Hepatocyte (in vitro differentiated cells): Measurements from ENCODE around the gene RAB3A. TPM values are rescaled to one million over a fixed set of nuclear protein-coding genes. Genes with fewer than 3 reads are reported as not detected.

Experiments used
- DNase-seq: peaks from one replicate; pipeline ENCODE4 v3.0.0-alpha.2; 2016; ENCODE audit warnings: low spot score
- H2AFZ ChIP-seq: fragments of 200-600 bp; sonication (generic); 2 replicates; pipeline ENCODE4 v1.6.0; 2016; ENCODE audit warnings: antibody characterized with exemption, mild to moderate bottlenecking
- H3K27ac ChIP-seq: fragments of 200-600 bp; sonication (generic); 2 replicates; pipeline ENCODE4 v1.5.1; 2016; ENCODE audit warnings: mild to moderate bottlenecking
- H3K27me3 ChIP-seq: fragments of 200-600 bp; sonication (generic); 2 replicates; pipeline ENCODE4 v1.6.1; 2016
- H3K36me3 ChIP-seq: fragments of 200-600 bp; sonication (generic); replicated peaks from 2 replicates; pipeline ENCODE4 v1.5.1; 2016; ENCODE audit warnings: low read depth; ENCODE audit not compliant: insufficient read depth
- H3K4me1 ChIP-seq: fragments of 200-600 bp; sonication (generic); 2 replicates; pipeline ENCODE4 v1.5.1; 2016; ENCODE audit warnings: mild to moderate bottlenecking, moderate library complexity; ENCODE audit not compliant: insufficient read depth
- H3K4me2 ChIP-seq: fragments of 200-600 bp; sonication (generic); 2 replicates; pipeline ENCODE4 v1.6.0; 2016
- H3K4me3 ChIP-seq: fragments of 200-600 bp; sonication (generic); 2 replicates; pipeline ENCODE4 v1.5.1; 2016; ENCODE audit warnings: mild to moderate bottlenecking
- H3K79me2 ChIP-seq: fragments of 200-600 bp; sonication (generic); 2 replicates; pipeline ENCODE4 v1.6.0; 2017; ENCODE audit warnings: mild to moderate bottlenecking
- H3K9me2 ChIP-seq: fragments of 200-600 bp; sonication (generic); replicated peaks from 2 replicates; pipeline ENCODE4 v1.6.0; 2017; ENCODE audit warnings: mild to moderate bottlenecking; ENCODE audit not compliant: insufficient read depth
- H3K9me3 ChIP-seq: fragments of 200-600 bp; sonication (generic); 2 replicates; pipeline ENCODE4 v1.5.1; 2016; ENCODE audit warnings: low read depth, mild to moderate bottlenecking
- H4K20me1 ChIP-seq: fragments of 200-600 bp; sonication (generic); 2 replicates; pipeline ENCODE4 v1.6.0; 2016; ENCODE audit warnings: mild to moderate bottlenecking; ENCODE audit not compliant: insufficient read depth, poor library complexity, severe bottlenecking
- EZH2 ChIP-seq: fragments of 200-600 bp; sonication (generic); IDR thresholded peaks from 2 replicates; pipeline ENCODE4 v1.6.1; 2016; ENCODE audit warnings: antibody characterized with exemption, mild to moderate bottlenecking, borderline replicate concordance
- EZH2phosphoT487 ChIP-seq: fragments of 200-600 bp; sonication (generic); IDR thresholded peaks from one replicate; pipeline ENCODE4 v1.6.1; 2018; ENCODE audit warnings: antibody characterized with exemption, mild to moderate bottlenecking, low read depth, moderate library complexity; ENCODE audit not compliant: unreplicated experiment, severe bottlenecking
- WGBS: methylation state at CpG from one replicate; pipeline ENCODE4 v1.1.6; 2016; ENCODE audit warnings: low lambda C conversion rate; ENCODE audit errors: missing lambda C conversion rate; 5-methylcytosine and 5-hydroxymethylcytosine counted together
- polyA plus RNA-seq: library from polyadenylated mRNA; unstranded; fragments of >200 nt; fragmentation: Nextera tagmentation; extraction: Ambion mirVana; gene quantifications from 2 replicates; pipeline ENCODE4 v1.2.1, GENCODE V29; 2016
- total RNA-seq: library from RNA; depleted of rRNA; stranded (reverse); fragments of >200 nt; gene quantifications from 2 replicates; pipeline ENCODE4 v1.2.3, GENCODE V29; 2014
- TF ChIP-seq, protein P1 (sequence below): fragments of 200-600 bp; sonication (generic); IDR thresholded peaks from 2 replicates; pipeline ENCODE4 v1.5.1; 2016; ENCODE audit warnings: antibody characterized with exemption, mild to moderate bottlenecking; ENCODE audit not compliant: poor library complexity

Gene RAB3A
- total and polyA plus RNA-seq, 2 experiments from 2014 or later, result 2.2 to 2.6 TPM

DNA sequence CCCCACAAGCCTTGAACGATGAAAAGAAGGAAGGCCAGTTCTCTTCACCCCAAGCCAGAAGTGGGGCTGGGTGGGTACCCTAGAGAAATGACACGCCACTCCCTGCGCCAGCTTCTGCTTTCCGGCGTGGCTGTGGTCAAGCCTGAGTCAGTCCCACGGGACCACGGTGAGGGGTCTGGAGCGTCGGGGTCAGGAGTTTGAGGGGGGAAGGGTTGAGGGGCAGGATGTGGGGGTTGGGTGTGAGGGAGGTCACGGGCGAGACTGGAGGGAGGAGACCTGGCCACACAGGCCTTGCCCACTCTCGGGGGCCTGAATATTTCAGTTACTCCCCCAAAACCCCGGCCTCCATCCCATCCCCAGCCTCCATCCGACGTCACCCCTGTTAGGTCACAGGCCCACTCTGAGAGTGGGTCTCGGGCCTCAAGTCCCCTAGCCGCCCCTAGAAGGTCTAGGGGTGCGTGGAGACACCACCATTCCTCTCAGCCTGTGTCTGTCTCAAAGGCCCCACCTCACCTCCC, 30.7 kb downstream of the RAB3A start:
- H3K27me3 ChIP-seq, result no peaks in the 10 kb centered on the region
- no peaks in the 10 kb centered on the region for H3K9me2 ChIP-seq
- peaks cover 6% of the 10 kb centered on the region for H3K4me1 ChIP-seq
- no peaks in the 10 kb centered on the region for H3K9me3 ChIP-seq
- TF ChIP-seq EZH2phosphoT487, result no peak
- no peak for TF ChIP-seq EZH2
- TF ChIP-seq, protein P1, sequence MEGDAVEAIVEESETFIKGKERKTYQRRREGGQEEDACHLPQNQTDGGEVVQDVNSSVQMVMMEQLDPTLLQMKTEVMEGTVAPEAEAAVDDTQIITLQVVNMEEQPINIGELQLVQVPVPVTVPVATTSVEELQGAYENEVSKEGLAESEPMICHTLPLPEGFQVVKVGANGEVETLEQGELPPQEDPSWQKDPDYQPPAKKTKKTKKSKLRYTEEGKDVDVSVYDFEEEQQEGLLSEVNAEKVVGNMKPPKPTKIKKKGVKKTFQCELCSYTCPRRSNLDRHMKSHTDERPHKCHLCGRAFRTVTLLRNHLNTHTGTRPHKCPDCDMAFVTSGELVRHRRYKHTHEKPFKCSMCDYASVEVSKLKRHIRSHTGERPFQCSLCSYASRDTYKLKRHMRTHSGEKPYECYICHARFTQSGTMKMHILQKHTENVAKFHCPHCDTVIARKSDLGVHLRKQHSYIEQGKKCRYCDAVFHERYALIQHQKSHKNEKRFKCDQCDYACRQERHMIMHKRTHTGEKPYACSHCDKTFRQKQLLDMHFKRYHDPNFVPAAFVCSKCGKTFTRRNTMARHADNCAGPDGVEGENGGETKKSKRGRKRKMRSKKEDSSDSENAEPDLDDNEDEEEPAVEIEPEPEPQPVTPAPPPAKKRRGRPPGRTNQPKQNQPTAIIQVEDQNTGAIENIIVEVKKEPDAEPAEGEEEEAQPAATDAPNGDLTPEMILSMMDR, result no peak
- H3K79me2 ChIP-seq, result no peaks in the 10 kb centered on the region
- no peaks in the 10 kb centered on the region for H4K20me1 ChIP-seq
- H3K4me2 ChIP-seq, result peak overlapping the region; percentile 88
- H2AFZ ChIP-seq, result no peak overlapping the region
- no peaks in the 10 kb centered on the region for H3K36me3 ChIP-seq
- WGBS, result 80% methylated on average over 12 of the region's 18 CpGs
- H3K27ac ChIP-seq, result peak overlapping the region; percentile 31
- H3K4me3 ChIP-seq, result no peak overlapping the region
- no peak for DNase-seq

DNA sequence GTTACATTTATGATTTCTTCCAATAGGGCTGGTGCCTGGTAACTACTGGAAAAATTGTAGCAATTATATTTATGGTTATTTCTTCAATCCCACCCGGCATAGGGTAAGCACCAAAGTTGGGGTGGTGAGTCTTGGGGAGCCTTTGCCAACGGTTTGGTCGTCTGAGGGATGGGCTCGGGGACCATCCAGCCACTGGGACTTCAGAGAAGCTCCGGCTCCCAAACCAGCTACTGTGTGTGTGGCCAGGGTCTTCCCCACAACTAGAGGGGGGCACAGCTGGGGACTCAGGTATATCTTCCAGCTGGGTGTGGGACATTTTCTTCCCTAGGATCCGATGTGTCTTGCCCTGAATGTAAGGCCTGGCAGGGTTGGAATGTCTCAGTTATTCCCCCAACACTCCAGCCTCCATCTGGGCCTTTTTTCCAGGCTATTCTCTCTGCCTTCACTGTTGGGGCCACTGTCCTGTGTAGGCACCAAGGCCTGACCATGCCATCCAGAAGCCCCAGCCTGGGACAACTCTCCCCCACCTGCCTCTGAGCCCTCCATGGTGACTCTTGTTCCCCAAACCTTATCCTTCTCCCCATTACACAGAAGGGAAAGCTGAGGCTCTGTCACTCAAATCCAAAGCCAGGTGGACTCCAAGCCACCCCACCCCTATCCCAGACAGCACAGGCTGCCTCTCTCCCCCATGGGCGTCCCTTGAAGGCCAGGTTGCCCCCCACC, 31.4 kb downstream of the RAB3A start:
- no peaks in the 10 kb centered on the region for H3K36me3 ChIP-seq
- WGBS, result 91% methylated on average over 6 of the region's 7 CpGs
- no peaks in the 10 kb centered on the region for H3K79me2 ChIP-seq

DNA sequence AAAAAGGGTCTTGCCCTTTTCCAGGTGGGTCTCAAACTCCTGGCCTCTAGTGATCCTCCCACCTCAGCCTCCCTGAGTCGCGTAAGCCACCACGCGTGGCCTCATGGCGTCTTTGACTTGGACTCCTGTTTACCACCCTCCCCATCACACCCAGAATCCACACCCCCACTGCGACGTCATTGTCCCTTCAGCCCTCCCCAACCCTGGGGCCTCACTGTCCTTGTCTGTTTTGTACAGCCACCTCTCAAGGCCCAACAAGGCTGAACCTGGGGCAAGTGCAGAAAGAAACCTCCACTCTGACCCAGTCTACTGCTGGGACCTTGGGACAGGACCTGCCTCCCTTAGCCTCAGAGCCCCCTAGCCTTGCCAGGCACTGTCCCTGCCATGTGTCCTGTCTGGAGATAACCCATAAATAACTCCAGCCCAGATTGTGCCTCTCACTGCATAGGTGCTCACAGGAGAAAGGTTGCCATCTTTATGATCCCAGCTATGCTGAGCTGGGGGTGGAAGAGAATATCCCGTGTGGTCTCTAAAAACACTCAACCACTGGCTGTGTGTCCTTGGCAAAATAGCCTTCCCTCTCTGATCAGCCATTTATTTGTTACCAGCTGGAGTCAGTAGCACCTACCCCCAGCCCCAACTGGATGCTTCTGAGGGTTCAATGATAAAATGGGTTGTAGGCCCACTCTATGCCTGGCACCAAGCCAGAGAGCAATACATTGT, 32.1 kb downstream of the RAB3A start:
- Histone ChIP-seq H3K27me3 (no peaks in the 10 kb centered on the region), H3K4me2 (no peak overlapping the region), H4K20me1 (no peaks in the 10 kb centered on the region), H3K79me2 (no peaks in the 10 kb centered on the region), H2AFZ (no peak overlapping the region), H3K9me3 (no peaks in the 10 kb centered on the region), H3K27ac (no peak overlapping the region), H3K9me2 (no peaks in the 10 kb centered on the region), H3K4me1 (peaks cover 6% of the 10 kb centered on the region), H3K36me3 (no peaks in the 10 kb centered on the region), H3K4me3 (no peak overlapping the region)
- TF ChIP-seq EZH2 (no peak), EZH2phosphoT487 (no peak)
- TF ChIP-seq, protein P1, result no peak
- 92% methylated on average over 8 of the region's 8 CpGs for WGBS
- no peak for DNase-seq

More for the DNA sequence above, 31.4 kb downstream of the RAB3A start:
- TF ChIP-seq EZH2phosphoT487 (no peak), EZH2 (no peak)
- TF ChIP-seq, protein P1, result no peak
- no peak overlapping the region for H3K4me2 ChIP-seq
- peak overlapping the region; percentile 31 for H3K27ac ChIP-seq
- H4K20me1 ChIP-seq, result no peaks in the 10 kb centered on the region
- H3K4me1 ChIP-seq, result peaks cover 6% of the 10 kb centered on the region
- no peak overlapping the region for H2AFZ ChIP-seq
- no peak for DNase-seq
- no peaks in the 10 kb centered on the region for H3K27me3 ChIP-seq
- H3K9me3 ChIP-seq, result no peaks in the 10 kb centered on the region
- no peak overlapping the region for H3K4me3 ChIP-seq
- H3K9me2 ChIP-seq, result no peaks in the 10 kb centered on the region
